ENCODE measurements around the gene ROBO1.

DNA sequence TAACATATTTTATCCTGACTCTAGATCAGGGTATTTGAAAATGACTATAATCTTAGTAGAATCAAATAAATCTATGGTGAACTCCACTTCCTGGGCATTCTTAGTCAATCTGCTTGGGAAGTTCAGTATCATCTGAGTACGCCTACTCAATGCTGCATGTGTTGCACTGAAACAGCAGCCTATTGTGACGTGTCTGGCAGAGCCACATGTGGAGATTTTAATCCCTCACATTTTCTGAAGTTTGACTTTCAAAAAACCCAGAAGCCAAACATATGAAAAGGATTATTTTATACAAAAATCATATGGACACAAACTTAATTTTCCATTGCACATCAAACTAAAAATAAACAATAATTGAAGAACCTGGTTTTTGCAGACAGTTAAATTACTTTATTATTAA lies 798.3 kb downstream of the ROBO1 start:
- TF ChIP-seq POLR2A (IDR thresholded peaks at IDR 0.05) (no peak), POLR2AphosphoS5 (IDR thresholded peaks at IDR 0.05) (no peak)
